SK-N-SH (cell line): ENCODE measurements around the gene LCN15. TPM values are rescaled to one million over a fixed set of nuclear protein-coding genes. Genes with fewer than 3 reads are reported as not detected.
"Not testable (repeated sequence)": the region's sequence is repeated elsewhere in the genome, so short reads cannot be mapped to it uniquely, and the experiment has no call there.

Experiments
- CTCF ChIA-PET: fragments of 300-600, 350-600 bp; formaldehyde crosslinking; extraction: SDS; loops from one replicate; lab custom pipeline; 2021; lab: Yijun Ruan, JAX
- POLR2A ChIA-PET: fragments of 350-600 bp; sonication (Branson Sonifier 250); formaldehyde crosslinking; extraction: SDS; loops from one replicate; lab custom pipeline; 2020; ENCODE audit warnings: antibody characterized with exemption, inconsistent platforms; lab: Yijun Ruan, JAX
- DNase-seq: peaks from one replicate; pipeline ENCODE4 v3.0.0; 2012
- H2AFZ ChIP-seq: fragments of 200-600 bp; sonication (generic); 2 replicates; pipeline ENCODE4 v1.8.1; 2016; ENCODE audit warnings: antibody characterized with exemption, mild to moderate bottlenecking, low read depth
- H3F3A ChIP-seq: fragments of 200-600 bp; sonication (generic); replicated peaks from 2 replicates; pipeline ENCODE3; 2016; ENCODE audit warnings: antibody characterized with exemption, mild to moderate bottlenecking; ENCODE audit not compliant: insufficient read depth
- H3K27ac ChIP-seq, 2 experiments: fragments of 200-500 bp in 1 of 2; fragments of 200-600 bp in 1 of 2; sonication (Bioruptor generic) in 1 of 2; sonication (generic), shearing (Covaris generic) in 1 of 2; 2 replicates each; pipeline versions ENCODE4 v1.5.1 to v1.6.1; 2014 to 2016; ENCODE audit warnings: low read depth in 2 of 2, inconsistent platforms in 1 of 2, low read length in 1 of 2, mild to moderate bottlenecking in 1 of 2, mixed read lengths in 1 of 2
- H3K27me3 ChIP-seq: fragments of 200-600 bp; sonication (generic), shearing (Covaris generic); 2 replicates; pipeline ENCODE4 v1.6.1; 2016; ENCODE audit warnings: mixed run types; ENCODE audit not compliant: insufficient read depth
- H3K36me3 ChIP-seq, 2 experiments: fragments of 200-500 bp in 1 of 2; fragments of 200-600 bp in 1 of 2; sonication (Bioruptor generic) in 1 of 2; sonication (generic) in 1 of 2; replicated peaks in 1 of 2; 2 replicates each; pipeline versions ENCODE3 to v1.5.1; 2014 to 2016; ENCODE audit warnings: low read length in 1 of 2, mild to moderate bottlenecking in 1 of 2; ENCODE audit not compliant: insufficient read depth in 2 of 2, control insufficient read depth in 1 of 2
- H3K4me1 ChIP-seq, 2 experiments: fragments of 200-500 bp in 1 of 2; fragments of 200-600 bp in 1 of 2; sonication (Bioruptor generic) in 1 of 2; sonication (generic), shearing (Covaris generic) in 1 of 2; 2 replicates each; pipeline versions ENCODE4 v1.5.1 to v1.6.1; 2014 to 2016; ENCODE audit warnings: low read depth in 1 of 2, low read length in 1 of 2, mixed run types in 1 of 2; ENCODE audit not compliant: insufficient read depth in 2 of 2, control insufficient read depth in 1 of 2
- H3K4me2 ChIP-seq: fragments of 200-600 bp; sonication (generic), shearing (Covaris generic); 2 replicates; pipeline ENCODE4 v1.6.1; 2017; ENCODE audit warnings: mixed run types
- H3K4me3 ChIP-seq, 2 experiments: fragments of 200-500 bp in 1 of 2; fragments of 200-600 bp in 1 of 2; sonication (Bioruptor generic) in 1 of 2; sonication (generic), shearing (Covaris generic) in 1 of 2; 2 replicates each; pipeline versions ENCODE4 v1.5.1 to v1.8.1; 2014 to 2016; ENCODE audit warnings: low read depth in 2 of 2, inconsistent platforms in 1 of 2, low read length in 1 of 2, mild to moderate bottlenecking in 1 of 2, mixed read lengths in 1 of 2, moderate library complexity in 1 of 2
- H3K79me2 ChIP-seq: fragments of 200-600 bp; sonication (generic); 2 replicates; pipeline ENCODE4 v1.8.1; 2017; ENCODE audit warnings: mild to moderate bottlenecking; ENCODE audit not compliant: insufficient read depth
- H3K9ac ChIP-seq: fragments of 200-600 bp; sonication (generic); 2 replicates; pipeline ENCODE4 v1.6.1; 2017; ENCODE audit warnings: mixed run types
- H3K9me2 ChIP-seq: fragments of 200-600 bp; sonication (generic); 2 replicates; pipeline ENCODE4 v1.6.1; 2017; ENCODE audit warnings: mixed run types
- H3K9me3 ChIP-seq: fragments of 200-600 bp; sonication (generic); 2 replicates; pipeline ENCODE4 v1.6.1; 2017; ENCODE audit warnings: mixed run types, mild to moderate bottlenecking, moderate library complexity
- H4K20me1 ChIP-seq: fragments of 200-600 bp; sonication (generic); 2 replicates; pipeline ENCODE4 v1.6.1; 2017; ENCODE audit warnings: mild to moderate bottlenecking, mixed run types; ENCODE audit not compliant: insufficient read depth
- CHD2 ChIP-seq: fragments of 150-350 bp; IDR thresholded peaks from 2 replicates; pipeline ENCODE4 v1.6.1; 2018; ENCODE audit warnings: low read length; ENCODE audit not compliant: partially characterized antibody
- FOSL2 ChIP-seq: IDR thresholded peaks from 2 replicates; pipeline ENCODE4 v1.4.0; 2012; ENCODE audit warnings: low read depth, mild to moderate bottlenecking, moderate library complexity, borderline replicate concordance
- FOXM1 ChIP-seq: IDR thresholded peaks from 2 replicates; pipeline ENCODE4 v1.4.0; 2012; ENCODE audit warnings: low read depth, mild to moderate bottlenecking
- GATA2 ChIP-seq: sonication (generic); formaldehyde crosslinking; IDR thresholded peaks from 2 replicates; pipeline ENCODE4 v1.5.0; 2020; ENCODE audit warnings: mild to moderate bottlenecking, missing genetic modification reagents
- JUND ChIP-seq: IDR thresholded peaks from 2 replicates; pipeline ENCODE4 v1.4.0; 2012
- MEF2A ChIP-seq: IDR thresholded peaks from 2 replicates; pipeline ENCODE4 v1.4.0; 2012; ENCODE audit warnings: low read depth, borderline replicate concordance
- MXI1 ChIP-seq: IDR thresholded peaks from 2 replicates; pipeline ENCODE4 v1.6.1; 2012; ENCODE audit warnings: mild to moderate bottlenecking, low read depth, low read length, improper control_type of control experiment
- NFIC ChIP-seq: IDR thresholded peaks from 2 replicates; pipeline ENCODE4 v1.4.0; 2012; ENCODE audit warnings: borderline replicate concordance
- NRF1 ChIP-seq: IDR thresholded peaks from 2 replicates; pipeline ENCODE4 v1.6.1; 2012; ENCODE audit warnings: low read depth, mild to moderate bottlenecking, low read length
- POLR2AphosphoS5 ChIP-seq: IDR thresholded peaks from 2 replicates; pipeline ENCODE4 v1.6.1; 2012; ENCODE audit warnings: low read depth, low read length
- RCOR1 ChIP-seq: fragments of 150-350 bp; IDR thresholded peaks from 2 replicates; pipeline ENCODE4 v1.6.1; 2017; ENCODE audit warnings: antibody characterized with exemption, low read length
- SIN3A ChIP-seq: IDR thresholded peaks from 2 replicates; pipeline ENCODE4 v1.6.1; 2012; ENCODE audit warnings: low read depth, mild to moderate bottlenecking, low read length, moderate library complexity, borderline replicate concordance
- TAF1 ChIP-seq: IDR thresholded peaks from 2 replicates; pipeline ENCODE4 v1.6.1; 2012; ENCODE audit warnings: low read depth, mild to moderate bottlenecking, low read length, moderate library complexity, borderline replicate concordance
- TCF12 ChIP-seq: IDR thresholded peaks from 2 replicates; pipeline ENCODE4 v1.4.0; 2012
- YY1 ChIP-seq: IDR thresholded peaks from 2 replicates; pipeline ENCODE4 v1.4.0; 2012; ENCODE audit warnings: low read depth, mild to moderate bottlenecking
- WGBS: methylation state at CpG from one replicate; pipeline ENCODE4 v1.1.6; 2017; ENCODE audit warnings: low lambda C conversion rate; 5-methylcytosine and 5-hydroxymethylcytosine counted together
- polyA plus RNA-seq, 3 experiments: library from polyadenylated mRNA; depleted of rRNA; stranded (reverse); fragments of >200 nt; gene quantifications; 2 replicates each; pipeline ENCODE4 v1.2.3, GENCODE V29; 2012
- TF ChIP-seq, protein P1 (sequence below): fragments of 150-350 bp; IDR thresholded peaks from 2 replicates; pipeline ENCODE4 v1.6.1; 2016; ENCODE audit warnings: mild to moderate bottlenecking, low read depth, low read length
- TF ChIP-seq, protein P2 (sequence below): IDR thresholded peaks from 2 replicates; pipeline ENCODE4 v1.6.1; 2012; ENCODE audit warnings: mild to moderate bottlenecking, low read depth, low read length, moderate library complexity

Gene LCN15
- polyA plus RNA-seq, 1 of the 3 experiments (the other 2 are of a cell fraction) = 0.08 TPM

DNA sequence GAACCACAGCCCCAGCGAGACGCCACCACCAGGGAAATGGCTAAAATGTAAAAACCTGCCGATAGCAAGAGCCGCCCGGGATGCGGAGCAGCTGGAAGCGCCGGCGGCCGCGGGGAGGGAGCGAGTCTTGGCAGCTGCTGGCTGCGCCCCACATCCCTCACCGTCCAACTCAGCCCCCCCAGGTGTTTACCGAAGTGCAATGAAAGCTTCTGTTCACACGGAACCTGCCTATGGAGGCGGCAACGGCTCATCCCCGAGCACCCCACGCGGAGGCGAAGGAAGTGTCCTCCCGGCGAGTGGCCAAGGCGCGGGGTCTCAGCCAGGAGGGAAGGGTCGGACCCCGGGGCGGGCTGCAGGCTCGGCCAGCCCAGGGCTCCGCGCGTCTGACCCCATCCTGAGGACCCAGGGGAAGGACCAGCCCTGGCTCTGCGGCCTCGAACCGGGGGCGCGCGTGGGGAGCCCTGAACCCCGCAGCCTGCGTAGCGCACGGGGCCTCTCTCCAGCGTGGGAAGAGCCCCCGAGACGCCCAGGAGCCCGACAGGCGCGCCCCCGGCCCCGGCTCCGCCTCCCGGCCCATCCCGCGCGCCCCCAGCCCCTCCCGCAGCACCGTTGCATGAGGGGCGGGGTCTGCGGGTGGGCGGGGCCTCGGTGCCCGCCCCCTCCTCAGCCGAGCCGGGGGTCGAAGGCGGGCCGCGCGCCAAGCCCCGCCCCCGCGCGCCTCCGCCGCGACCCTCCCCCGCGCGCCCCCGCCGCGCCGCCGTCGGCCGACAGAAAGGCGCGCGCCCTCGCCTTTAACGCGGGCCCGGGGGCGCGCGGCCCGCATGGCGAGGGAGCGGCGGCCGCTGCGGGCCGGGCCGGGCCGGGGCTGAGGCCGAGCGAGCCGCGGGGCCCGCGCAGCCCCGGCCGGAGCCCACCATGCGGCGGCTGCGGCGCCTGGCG is 52.3 kb downstream of the LCN15 start, which contains the start of gene DIPK1B (continued):
- TF ChIP-seq RCOR1 = no peak
- TF ChIP-seq, protein P1, sequence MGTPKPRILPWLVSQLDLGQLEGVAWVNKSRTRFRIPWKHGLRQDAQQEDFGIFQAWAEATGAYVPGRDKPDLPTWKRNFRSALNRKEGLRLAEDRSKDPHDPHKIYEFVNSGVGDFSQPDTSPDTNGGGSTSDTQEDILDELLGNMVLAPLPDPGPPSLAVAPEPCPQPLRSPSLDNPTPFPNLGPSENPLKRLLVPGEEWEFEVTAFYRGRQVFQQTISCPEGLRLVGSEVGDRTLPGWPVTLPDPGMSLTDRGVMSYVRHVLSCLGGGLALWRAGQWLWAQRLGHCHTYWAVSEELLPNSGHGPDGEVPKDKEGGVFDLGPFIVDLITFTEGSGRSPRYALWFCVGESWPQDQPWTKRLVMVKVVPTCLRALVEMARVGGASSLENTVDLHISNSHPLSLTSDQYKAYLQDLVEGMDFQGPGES = no peak
- no peak for TF ChIP-seq TCF12
- no peak for TF ChIP-seq JUND
- no peak for TF ChIP-seq YY1
- TF ChIP-seq POLR2AphosphoS5 = no peak
- TF ChIP-seq GATA2 (CRISPR knock-in tag) = no peak

DNA sequence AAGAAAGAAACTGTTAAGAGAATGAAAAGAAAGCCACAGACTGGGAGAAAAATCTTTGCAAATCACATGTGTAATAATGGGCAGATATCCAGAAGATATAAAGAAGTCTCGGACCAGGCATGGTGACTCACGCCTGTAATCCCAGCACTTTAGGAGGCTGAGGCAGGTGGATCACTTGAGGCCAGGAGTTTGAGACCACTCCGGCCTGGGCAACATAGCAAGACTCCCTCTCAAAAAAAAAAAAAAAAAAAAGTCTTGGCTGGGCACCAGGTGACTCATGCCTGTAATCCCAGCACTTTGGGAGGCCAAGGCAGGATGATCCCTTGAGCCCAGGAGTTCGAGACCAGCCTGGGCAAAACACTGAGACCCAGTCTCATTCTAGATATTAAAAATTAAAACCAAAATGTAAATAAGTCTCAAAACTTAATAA is 53.1 kb downstream of the LCN15 start:
- POLR2A ChIA-PET = interaction anchor here (1.0 kb wide), 1 partner anchor 17 kb away, joined by 3 read pairs; no protein-coding TSS in a partner anchor
- not testable (repeated sequence) for H3K4me3 ChIP-seq

DNA sequence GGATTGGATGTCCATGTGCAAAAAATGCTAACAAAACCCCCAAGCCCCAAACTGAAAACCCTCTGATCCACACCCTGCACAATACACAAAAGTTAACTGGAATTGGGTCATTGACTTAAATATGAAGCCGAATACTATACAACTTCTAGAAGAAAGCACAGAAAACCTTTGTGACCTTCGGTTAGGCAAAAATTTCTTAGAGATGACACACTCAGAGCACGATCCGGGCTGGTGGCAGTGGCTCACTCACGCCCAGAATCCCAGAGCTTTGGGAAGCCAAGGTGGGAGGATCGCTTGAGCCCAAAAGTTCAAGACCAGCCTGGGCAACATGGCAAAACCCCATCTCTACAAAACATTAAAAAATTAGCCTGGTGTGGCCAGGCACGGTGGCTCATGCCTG is 53.8 kb downstream of the LCN15 start:
- CTCF ChIA-PET = interaction anchor here (1.3 kb wide), 1 partner anchor 24 kb away, joined by 3 read pairs; no protein-coding TSS in a partner anchor
- POLR2A ChIA-PET = no interaction called here

More for the DNA sequence above, 53.1 kb downstream of the LCN15 start:
- not testable (repeated sequence) for H3K36me3 ChIP-seq, H3K79me2 ChIP-seq
- TF ChIP-seq FOSL2 (peak; percentile 80), TCF12 (peak; percentile 22; the same call in 1 of the 2 replicates), JUND (peak; percentile 66), NFIC (peak; percentile 70)
- TF ChIP-seq, all 33 proteins: peak for 4; not testable (repeated sequence) for 29
- not testable (repeated sequence) for H4K20me1 ChIP-seq, DNase-seq, H3K27ac ChIP-seq, H3K9me3 ChIP-seq, H2AFZ ChIP-seq, H3K9ac ChIP-seq, H3K4me2 ChIP-seq, H3K9me2 ChIP-seq, H3K27me3 ChIP-seq
- H3F3A ChIP-seq = peaks cover 17% of the 10 kb centered on the region
- CTCF ChIA-PET = interaction anchor here (0.9 to 8.4 kb wide), 4 partner anchors 17 to 226 kb away, joined by 3 to 99 read pairs (median 5); no protein-coding TSS in a partner anchor
- peaks cover 4 to 18% of the 10 kb centered on the region in 2 experiments; a peak in 1 of 4 replicates for H3K4me1 ChIP-seq
- WGBS = 43% methylated on average over 4 of the region's 4 CpGs

More for the DNA sequence above, 53.8 kb downstream of the LCN15 start:
- Histone ChIP-seq H2AFZ (no peak overlapping the region), H3K36me3 (no peaks in the 10 kb centered on the region), H3K9me3 (no peaks in the 10 kb centered on the region), H3K27me3 (no peaks in the 10 kb centered on the region), H3F3A (peaks cover 17% of the 10 kb centered on the region), H3K9me2 (no peaks in the 10 kb centered on the region), H4K20me1 (no peaks in the 10 kb centered on the region), H3K79me2 (no peaks in the 10 kb centered on the region), H3K4me1 (peaks cover 4 to 18% of the 10 kb centered on the region in 2 experiments; a peak in 1 of 4 replicates), H3K9ac (no peak overlapping the region), H3K4me3 (no peak overlapping the region), H3K4me2 (no peak overlapping the region), H3K27ac (no peak overlapping the region)
- TF ChIP-seq NRF1 (no peak), TAF1 (no peak), GATA2 (CRISPR knock-in tag) (no peak), SIN3A (no peak), FOSL2 (no peak), FOXM1 (no peak), CHD2 (no peak), JUND (no peak), POLR2AphosphoS5 (no peak), MEF2A (no peak), MXI1 (no peak)
- TF ChIP-seq, protein P2, sequence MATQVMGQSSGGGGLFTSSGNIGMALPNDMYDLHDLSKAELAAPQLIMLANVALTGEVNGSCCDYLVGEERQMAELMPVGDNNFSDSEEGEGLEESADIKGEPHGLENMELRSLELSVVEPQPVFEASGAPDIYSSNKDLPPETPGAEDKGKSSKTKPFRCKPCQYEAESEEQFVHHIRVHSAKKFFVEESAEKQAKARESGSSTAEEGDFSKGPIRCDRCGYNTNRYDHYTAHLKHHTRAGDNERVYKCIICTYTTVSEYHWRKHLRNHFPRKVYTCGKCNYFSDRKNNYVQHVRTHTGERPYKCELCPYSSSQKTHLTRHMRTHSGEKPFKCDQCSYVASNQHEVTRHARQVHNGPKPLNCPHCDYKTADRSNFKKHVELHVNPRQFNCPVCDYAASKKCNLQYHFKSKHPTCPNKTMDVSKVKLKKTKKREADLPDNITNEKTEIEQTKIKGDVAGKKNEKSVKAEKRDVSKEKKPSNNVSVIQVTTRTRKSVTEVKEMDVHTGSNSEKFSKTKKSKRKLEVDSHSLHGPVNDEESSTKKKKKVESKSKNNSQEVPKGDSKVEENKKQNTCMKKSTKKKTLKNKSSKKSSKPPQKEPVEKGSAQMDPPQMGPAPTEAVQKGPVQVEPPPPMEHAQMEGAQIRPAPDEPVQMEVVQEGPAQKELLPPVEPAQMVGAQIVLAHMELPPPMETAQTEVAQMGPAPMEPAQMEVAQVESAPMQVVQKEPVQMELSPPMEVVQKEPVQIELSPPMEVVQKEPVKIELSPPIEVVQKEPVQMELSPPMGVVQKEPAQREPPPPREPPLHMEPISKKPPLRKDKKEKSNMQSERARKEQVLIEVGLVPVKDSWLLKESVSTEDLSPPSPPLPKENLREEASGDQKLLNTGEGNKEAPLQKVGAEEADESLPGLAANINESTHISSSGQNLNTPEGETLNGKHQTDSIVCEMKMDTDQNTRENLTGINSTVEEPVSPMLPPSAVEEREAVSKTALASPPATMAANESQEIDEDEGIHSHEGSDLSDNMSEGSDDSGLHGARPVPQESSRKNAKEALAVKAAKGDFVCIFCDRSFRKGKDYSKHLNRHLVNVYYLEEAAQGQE = no peak
- WGBS = 75% methylated on average over 6 of the region's 7 CpGs
- DNase-seq = no peak
